A673 (cell line): Measurements from ENCODE around the gene TRIM37.

Experiments used
- CTCF ChIP-seq: fragments of 300-800, 200-600 bp; sonication (generic); conservative IDR thresholded peaks from 2 replicates; pipeline ENCODE4 v1.5.1; 2017; ENCODE audit warnings: low read depth, mild to moderate bottlenecking, antibody characterized with exemption, low read length, moderate library complexity, mixed read lengths
- EZH2 ChIP-seq: fragments of 200-600 bp; sonication (generic); IDR thresholded peaks from 2 replicates; pipeline ENCODE4 v1.6.1; 2017; ENCODE audit warnings: borderline replicate concordance, low read depth, mild to moderate bottlenecking, mixed read lengths, antibody characterized with exemption, low read length; ENCODE audit not compliant: poor library complexity, severe bottlenecking

GRCh38 chr17:59115474-59115873 lies 8.8 kb upstream of the TRIM37 start:
- no peak for TF ChIP-seq CTCF
- no peak for TF ChIP-seq EZH2
